Hepatocyte (in vitro differentiated cells): ENCODE data around the gene CYP2A7. TPM values are rescaled to one million over a fixed set of nuclear protein-coding genes. Genes with fewer than 3 reads are reported as not detected.
"Not testable (repeated sequence)": the region's sequence is repeated elsewhere in the genome, so short reads cannot be mapped to it uniquely, and the experiment has no call there.

Source experiments
- DNase-seq: peaks from one replicate; pipeline ENCODE4 v3.0.0-alpha.2; 2016; ENCODE audit warnings: low spot score
- H2AFZ ChIP-seq: fragments of 200-600 bp; sonication (generic); 2 replicates; pipeline ENCODE4 v1.6.0; 2016; ENCODE audit warnings: antibody characterized with exemption, mild to moderate bottlenecking
- H3K27ac ChIP-seq: fragments of 200-600 bp; sonication (generic); 2 replicates; pipeline ENCODE4 v1.5.1; 2016; ENCODE audit warnings: mild to moderate bottlenecking
- H3K27me3 ChIP-seq: fragments of 200-600 bp; sonication (generic); 2 replicates; pipeline ENCODE4 v1.6.1; 2016
- H3K36me3 ChIP-seq: fragments of 200-600 bp; sonication (generic); replicated peaks from 2 replicates; pipeline ENCODE4 v1.5.1; 2016; ENCODE audit warnings: low read depth; ENCODE audit not compliant: insufficient read depth
- H3K4me1 ChIP-seq: fragments of 200-600 bp; sonication (generic); 2 replicates; pipeline ENCODE4 v1.5.1; 2016; ENCODE audit warnings: mild to moderate bottlenecking, moderate library complexity; ENCODE audit not compliant: insufficient read depth
- H3K4me2 ChIP-seq: fragments of 200-600 bp; sonication (generic); 2 replicates; pipeline ENCODE4 v1.6.0; 2016
- H3K4me3 ChIP-seq: fragments of 200-600 bp; sonication (generic); 2 replicates; pipeline ENCODE4 v1.5.1; 2016; ENCODE audit warnings: mild to moderate bottlenecking
- H3K79me2 ChIP-seq: fragments of 200-600 bp; sonication (generic); 2 replicates; pipeline ENCODE4 v1.6.0; 2017; ENCODE audit warnings: mild to moderate bottlenecking
- H3K9me2 ChIP-seq: fragments of 200-600 bp; sonication (generic); replicated peaks from 2 replicates; pipeline ENCODE4 v1.6.0; 2017; ENCODE audit warnings: mild to moderate bottlenecking; ENCODE audit not compliant: insufficient read depth
- H3K9me3 ChIP-seq: fragments of 200-600 bp; sonication (generic); 2 replicates; pipeline ENCODE4 v1.5.1; 2016; ENCODE audit warnings: low read depth, mild to moderate bottlenecking
- H4K20me1 ChIP-seq: fragments of 200-600 bp; sonication (generic); 2 replicates; pipeline ENCODE4 v1.6.0; 2016; ENCODE audit warnings: mild to moderate bottlenecking; ENCODE audit not compliant: insufficient read depth, poor library complexity, severe bottlenecking
- CTCF ChIP-seq: fragments of 200-600 bp; sonication (generic); IDR thresholded peaks from 2 replicates; pipeline ENCODE4 v1.5.1; 2016; ENCODE audit warnings: antibody characterized with exemption, mild to moderate bottlenecking; ENCODE audit not compliant: poor library complexity
- EZH2 ChIP-seq: fragments of 200-600 bp; sonication (generic); IDR thresholded peaks from 2 replicates; pipeline ENCODE4 v1.6.1; 2016; ENCODE audit warnings: antibody characterized with exemption, mild to moderate bottlenecking, borderline replicate concordance
- EZH2phosphoT487 ChIP-seq: fragments of 200-600 bp; sonication (generic); IDR thresholded peaks from one replicate; pipeline ENCODE4 v1.6.1; 2018; ENCODE audit warnings: antibody characterized with exemption, mild to moderate bottlenecking, low read depth, moderate library complexity; ENCODE audit not compliant: unreplicated experiment, severe bottlenecking
- WGBS: methylation state at CpG from one replicate; pipeline ENCODE4 v1.1.6; 2016; ENCODE audit warnings: low lambda C conversion rate; ENCODE audit errors: missing lambda C conversion rate; 5-methylcytosine and 5-hydroxymethylcytosine counted together
- polyA plus RNA-seq: library from polyadenylated mRNA; unstranded; fragments of >200 nt; fragmentation: Nextera tagmentation; extraction: Ambion mirVana; gene quantifications from 2 replicates; pipeline ENCODE4 v1.2.1, GENCODE V29; 2016
- total RNA-seq: library from RNA; depleted of rRNA; stranded (reverse); fragments of >200 nt; gene quantifications from 2 replicates; pipeline ENCODE4 v1.2.3, GENCODE V29; 2014

CYP2A7 gene
- total and polyA plus RNA-seq, 2 experiments from 2014 or later: not detected

- WGBS: 64% methylated on average over 3 of the region's 3 CpGs
- Histone ChIP-seq H3K27ac (no peak overlapping the region), H4K20me1 (no peaks in the 10 kb centered on the region), H3K36me3 (no peaks in the 10 kb centered on the region), H3K4me2 (no peak overlapping the region), H3K9me2 (no peaks in the 10 kb centered on the region), H3K27me3 (no peaks in the 10 kb centered on the region), H3K4me3 (no peak overlapping the region), H3K79me2 (no peaks in the 10 kb centered on the region), H3K9me3 (no peaks in the 10 kb centered on the region), H3K4me1 (no peaks in the 10 kb centered on the region), H2AFZ (no peak overlapping the region)
- DNase-seq: no peak
- TF ChIP-seq EZH2phosphoT487 (no peak), EZH2 (no peak), CTCF (no peak)
These were observed 7.3 kb upstream of the CYP2A7 start for GRCh38 chr19:40889366-40889765.

GRCh38 chr19:40888191-40888590, 6.2 kb upstream of the CYP2A7 start:
- DNase-seq: no peak
- TF ChIP-seq EZH2phosphoT487 (no peak), CTCF (no peak), EZH2 (no peak)
- Histone ChIP-seq H3K27ac (no peak overlapping the region), H3K9me3 (no peaks in the 10 kb centered on the region), H3K79me2 (no peaks in the 10 kb centered on the region), H3K36me3 (no peaks in the 10 kb centered on the region), H3K9me2 (no peaks in the 10 kb centered on the region), H3K27me3 (no peaks in the 10 kb centered on the region), H3K4me1 (no peaks in the 10 kb centered on the region), H2AFZ (no peak overlapping the region), H3K4me3 (no peak overlapping the region), H3K4me2 (no peak overlapping the region), H4K20me1 (no peaks in the 10 kb centered on the region)
- 88% methylated on average over 4 of the region's 4 CpGs for WGBS

GRCh38 chr19:40884187-40884931, 2.3 kb upstream of the CYP2A7 start:
- no CpG with 5 or more reads among the region's 1 CpG for WGBS
- not testable (repeated sequence) for DNase-seq, H3K4me1 ChIP-seq, H3K4me2 ChIP-seq, H3K9me3 ChIP-seq, H3K27me3 ChIP-seq, H3K9me2 ChIP-seq, H4K20me1 ChIP-seq, H3K36me3 ChIP-seq, H3K4me3 ChIP-seq, H3K79me2 ChIP-seq, H2AFZ ChIP-seq, H3K27ac ChIP-seq

GRCh38 chr19:40879349-40879748, 2.7 kb downstream of the CYP2A7 start:
- H3K4me3 ChIP-seq, H3K36me3 ChIP-seq, H3K4me2 ChIP-seq, H2AFZ ChIP-seq, H4K20me1 ChIP-seq, H3K9me3 ChIP-seq, H3K27ac ChIP-seq, H3K4me1 ChIP-seq, H3K79me2 ChIP-seq, DNase-seq, H3K27me3 ChIP-seq, H3K9me2 ChIP-seq: not testable (repeated sequence)
- 88% methylated on average over 4 of the region's 4 CpGs for whole genome bisulfite sequencing

GRCh38 chr19:40875526-40875951, 6.5 kb downstream of the CYP2A7 start:
- not testable (repeated sequence) for H3K36me3 ChIP-seq, H2AFZ ChIP-seq, H3K79me2 ChIP-seq, H3K4me1 ChIP-seq, H3K9me2 ChIP-seq, H3K9me3 ChIP-seq, H3K27me3 ChIP-seq, H3K27ac ChIP-seq, H4K20me1 ChIP-seq, H3K4me3 ChIP-seq, H3K4me2 ChIP-seq, DNase-seq
- 12% methylated on average over 16 of the region's 23 CpGs for WGBS

- H2AFZ ChIP-seq, H3K9me2 ChIP-seq, H3K36me3 ChIP-seq, H3K27ac ChIP-seq, H3K9me3 ChIP-seq, H3K79me2 ChIP-seq, H3K4me1 ChIP-seq, DNase-seq, H4K20me1 ChIP-seq, H3K4me3 ChIP-seq, H3K4me2 ChIP-seq, H3K27me3 ChIP-seq: not testable (repeated sequence)
- WGBS: 82% methylated on average over 2 of the region's 4 CpGs
These were observed 7.2 kb downstream of the CYP2A7 start for GRCh38 chr19:40874874-40875273.

- H3K9me3 ChIP-seq, H3K27me3 ChIP-seq, H2AFZ ChIP-seq, H3K36me3 ChIP-seq, H4K20me1 ChIP-seq, H3K27ac ChIP-seq, DNase-seq, H3K4me3 ChIP-seq, H3K4me2 ChIP-seq, H3K79me2 ChIP-seq, H3K9me2 ChIP-seq, H3K4me1 ChIP-seq: not testable (repeated sequence)
- WGBS: 87% methylated on average over 2 of the region's 2 CpGs
These were observed 8.2 kb downstream of the CYP2A7 start for GRCh38 chr19:40873873-40874272.
